ENCODE results near the gene VCL.
"Not testable (repeated sequence)": the region's sequence is repeated elsewhere in the genome, so short reads cannot be mapped to it uniquely, and the experiment has no call there.

Gene VCL

DNA sequence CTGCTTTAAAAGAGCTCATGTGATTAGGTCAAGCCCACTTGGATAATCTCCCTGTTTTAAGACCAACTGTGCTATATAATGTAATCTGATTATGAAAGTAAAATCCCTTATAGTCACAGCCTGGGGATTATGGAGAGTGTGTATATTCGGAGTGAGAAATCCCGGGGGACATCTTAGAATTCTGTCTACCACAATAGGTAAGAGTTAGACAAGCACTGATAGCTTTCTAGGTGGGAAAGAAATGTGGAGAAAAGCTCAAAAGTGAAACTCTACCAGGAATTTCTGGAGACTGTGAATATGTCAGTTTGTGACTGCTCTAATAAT, 2.9 kb upstream of the VCL start:
- no peaks in the 10 kb centered on the region for H3K27me3 ChIP-seq (replicated peaks in 2 of 5; ENCODE audit: control insufficient read depth in 4 of 5, insufficient read depth in 5 of 5, low read length in 4 of 5)
- ChIA-PET CTCF (interaction anchor here (0.7 to 4.0 kb wide), 13 partner anchors 10 to 146 kb away, joined by 3 to 19 read pairs (median 4); no protein-coding TSS in a partner anchor), POLR2A (no interaction called here)
- H3K36me3 ChIP-seq (ENCODE audit: control insufficient read depth in 4 of 4, insufficient read depth in 4 of 4, low read length in 3 of 4), result no peaks in the 10 kb centered on the region
- H3K27ac ChIP-seq (ENCODE audit: insufficient read depth in 1 of 2, low read depth in 1 of 2, low read length in 2 of 2, poor library complexity in 1 of 2, severe bottlenecking in 2 of 2), result no peak overlapping the region
- WGBS (ENCODE audit: insufficient coverage), result 100% methylated on average over 2 of the region's 2 CpGs
- DNase-seq, result no peak
- H3K9me3 ChIP-seq (ENCODE audit: control extremely low read depth in 1 of 5, control insufficient read depth in 4 of 5, insufficient read depth in 2 of 5, low read depth in 1 of 5, low read length in 4 of 5), result no peaks in the 10 kb centered on the region
- H3K4me1 ChIP-seq (ENCODE audit: control extremely low read depth in 1 of 4, control insufficient read depth in 4 of 4, insufficient read depth in 4 of 4, low read length in 3 of 4), result peaks cover 21 to 68% (median 46%) of the 10 kb centered on the region in 4 experiments
- no peak overlapping the region for H3K4me3 ChIP-seq (ENCODE audit: control insufficient read depth in 1 of 7, extremely low read depth in 1 of 7, insufficient read depth in 4 of 7, low read depth in 2 of 7, low read length in 6 of 7)

DNA sequence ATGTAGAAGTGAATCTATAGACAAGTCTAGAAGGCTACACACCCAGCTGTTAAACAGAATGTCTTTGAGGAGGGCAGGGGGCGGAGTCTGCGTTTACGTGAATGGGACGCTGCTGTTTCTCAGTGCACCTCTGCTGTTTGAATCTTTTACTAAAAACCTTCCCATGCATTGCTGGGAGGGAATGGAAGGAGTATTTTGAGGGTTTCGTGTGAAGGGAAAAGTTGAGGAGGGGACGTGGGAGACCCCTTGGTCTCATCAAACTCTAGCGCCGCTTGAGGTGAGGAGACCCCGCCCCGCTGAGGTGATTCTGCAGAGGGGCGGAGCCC, 492 bp upstream of the VCL start:
- ChIA-PET CTCF (interaction anchor here (1.0 to 2.1 kb wide), 2 partner anchors 38 to 54 kb away, joined by 3 to 4 read pairs; no protein-coding TSS in a partner anchor), POLR2A (interaction anchor here (0.5 to 0.7 kb wide), 2 partner anchors 52 to 60 kb away, joined by 3 read pairs; no protein-coding TSS in a partner anchor)
- H3K36me3 ChIP-seq (ENCODE audit: control insufficient read depth in 4 of 4, insufficient read depth in 4 of 4, low read length in 3 of 4), result no peaks in the 10 kb centered on the region
- H3K9me3 ChIP-seq (ENCODE audit: control extremely low read depth in 1 of 5, control insufficient read depth in 4 of 5, insufficient read depth in 2 of 5, low read depth in 1 of 5, low read length in 4 of 5), result no peaks in the 10 kb centered on the region
- peak; percentile 64 to 85 (median 84) for DNase-seq
- H3K27ac ChIP-seq (ENCODE audit: insufficient read depth in 1 of 2, low read depth in 1 of 2, low read length in 2 of 2, poor library complexity in 1 of 2, severe bottlenecking in 2 of 2), result peak overlapping the region; percentile 25 to 82
- H3K4me3 ChIP-seq (ENCODE audit: control insufficient read depth in 1 of 7, extremely low read depth in 1 of 7, insufficient read depth in 4 of 7, low read depth in 2 of 7, low read length in 6 of 7), result peak overlapping the region; percentile 74 to 97 (median 92)
- no peaks in the 10 kb centered on the region for H3K27me3 ChIP-seq (replicated peaks in 2 of 5; ENCODE audit: control insufficient read depth in 4 of 5, insufficient read depth in 5 of 5, low read length in 4 of 5)
- peaks cover 7 to 53% (median 38%) of the 10 kb centered on the region in 4 experiments for H3K4me1 ChIP-seq (ENCODE audit: control extremely low read depth in 1 of 4, control insufficient read depth in 4 of 4, insufficient read depth in 4 of 4, low read length in 3 of 4)
- WGBS (ENCODE audit: insufficient coverage), result 0% methylated on average over 5 of the region's 11 CpGs

DNA sequence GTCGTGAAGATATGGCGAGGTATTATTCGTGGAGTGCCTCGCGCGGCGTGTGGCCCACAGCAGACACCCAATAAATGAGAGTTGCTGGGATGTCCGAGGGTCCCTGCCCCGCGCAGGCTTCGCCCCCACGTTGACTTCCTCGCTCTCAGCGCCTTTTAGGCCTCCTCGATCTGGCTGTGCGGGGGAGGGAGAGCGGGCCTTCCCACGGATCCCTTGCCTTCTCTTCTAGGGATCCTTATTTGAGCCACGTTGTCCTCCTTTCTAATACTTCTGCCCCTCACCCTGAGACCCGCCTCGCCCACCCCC, 660 bp downstream of the VCL start:
- Histone ChIP-seq H3K27me3 (replicated peaks in 2 of 5; ENCODE audit: control insufficient read depth in 4 of 5, insufficient read depth in 5 of 5, low read length in 4 of 5) (no peaks in the 10 kb centered on the region), H3K27ac (ENCODE audit: insufficient read depth in 1 of 2, low read depth in 1 of 2, low read length in 2 of 2, poor library complexity in 1 of 2, severe bottlenecking in 2 of 2) (peak overlapping the region; percentile 33 to 82), H3K4me3 (ENCODE audit: control insufficient read depth in 1 of 7, extremely low read depth in 1 of 7, insufficient read depth in 4 of 7, low read depth in 2 of 7, low read length in 6 of 7) (peak overlapping the region; percentile 74 to 97 (median 92)), H3K36me3 (ENCODE audit: control insufficient read depth in 4 of 4, insufficient read depth in 4 of 4, low read length in 3 of 4) (no peaks in the 10 kb centered on the region), H3K4me1 (ENCODE audit: control extremely low read depth in 1 of 4, control insufficient read depth in 4 of 4, insufficient read depth in 4 of 4, low read length in 3 of 4) (peaks cover 3 to 42% (median 28%) of the 10 kb centered on the region in 4 experiments), H3K9me3 (ENCODE audit: control extremely low read depth in 1 of 5, control insufficient read depth in 4 of 5, insufficient read depth in 2 of 5, low read depth in 1 of 5, low read length in 4 of 5) (no peaks in the 10 kb centered on the region)
- no peak for DNase-seq
- WGBS (ENCODE audit: insufficient coverage), result 1% methylated on average over 19 of the region's 21 CpGs
- ChIA-PET CTCF (interaction anchor here (1.1 to 3.0 kb wide), 4 partner anchors 16 to 112 kb away, joined by 3 to 12 read pairs (median 6); no protein-coding TSS in a partner anchor), POLR2A (interaction anchor here (0.5 to 1.7 kb wide), 3 partner anchors 10 to 40 kb away, joined by 3 to 9 read pairs (median 3); no protein-coding TSS in a partner anchor)

DNA sequence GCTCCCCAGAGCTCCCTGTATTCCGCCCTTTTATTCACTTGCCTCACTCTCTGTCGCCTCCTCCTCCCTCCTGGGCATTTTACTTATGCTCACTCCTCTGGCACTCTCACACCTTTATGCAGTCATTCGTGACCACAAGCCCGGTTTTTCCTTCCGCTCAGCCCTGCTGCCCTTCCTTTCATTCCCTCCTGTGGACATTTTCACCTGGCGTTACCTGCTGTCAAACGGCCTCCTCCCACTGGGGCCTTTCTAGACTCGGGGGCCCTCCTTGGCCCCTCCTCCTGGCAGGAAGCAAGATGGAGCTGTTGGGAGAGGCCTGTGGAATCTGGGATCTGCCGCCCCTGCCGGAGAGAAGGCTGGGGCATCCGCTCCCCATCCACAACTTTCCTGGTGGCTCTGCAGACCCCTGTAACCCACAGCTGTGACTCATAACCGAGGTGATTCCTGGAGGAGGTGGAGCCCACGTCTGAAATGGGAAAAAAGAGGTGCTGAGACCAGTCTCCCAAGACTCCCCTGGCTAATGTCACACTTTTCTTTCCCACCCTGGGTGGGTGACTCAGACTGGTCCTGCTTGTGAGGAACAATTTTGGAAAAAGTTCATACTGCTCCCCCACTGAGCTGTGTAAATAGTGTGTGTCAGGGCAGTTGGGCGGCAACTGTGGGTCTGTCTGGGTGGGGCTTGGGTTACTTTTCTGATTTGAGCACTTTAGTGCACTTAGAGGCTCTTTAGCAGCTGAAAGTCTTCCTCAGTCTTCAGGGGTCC, 1.2 kb downstream of the VCL start:
- Histone ChIP-seq H3K4me1 (ENCODE audit: control extremely low read depth in 1 of 4, control insufficient read depth in 4 of 4, insufficient read depth in 4 of 4, low read length in 3 of 4) (peaks cover 2 to 42% (median 27%) of the 10 kb centered on the region in 4 experiments), H3K4me3 (ENCODE audit: control insufficient read depth in 1 of 7, extremely low read depth in 1 of 7, insufficient read depth in 4 of 7, low read depth in 2 of 7, low read length in 6 of 7) (peak overlapping the region; percentile 74 to 97 (median 92)), H3K27me3 (replicated peaks in 2 of 5; ENCODE audit: control insufficient read depth in 4 of 5, insufficient read depth in 5 of 5, low read length in 4 of 5) (no peaks in the 10 kb centered on the region), H3K27ac (ENCODE audit: insufficient read depth in 1 of 2, low read depth in 1 of 2, low read length in 2 of 2, poor library complexity in 1 of 2, severe bottlenecking in 2 of 2) (peak overlapping the region in 1 of 2 experiments; percentile 82), H3K36me3 (ENCODE audit: control insufficient read depth in 4 of 4, insufficient read depth in 4 of 4, low read length in 3 of 4) (no peaks in the 10 kb centered on the region), H3K9me3 (ENCODE audit: control extremely low read depth in 1 of 5, control insufficient read depth in 4 of 5, insufficient read depth in 2 of 5, low read depth in 1 of 5, low read length in 4 of 5) (no peaks in the 10 kb centered on the region)
- POLR2A ChIA-PET, result interaction anchor here (0.5 to 1.7 kb wide), 3 partner anchors 9 to 41 kb away, joined by 3 to 9 read pairs (median 3); no protein-coding TSS in a partner anchor
- DNase-seq, result no peak
- CTCF ChIA-PET, result interaction anchor here (1.0 to 3.0 kb wide), 10 partner anchors 9 to 120 kb away, joined by 3 to 12 read pairs (median 6); no protein-coding TSS in a partner anchor
- WGBS (ENCODE audit: insufficient coverage), result 13% methylated on average over 8 of the region's 14 CpGs

DNA sequence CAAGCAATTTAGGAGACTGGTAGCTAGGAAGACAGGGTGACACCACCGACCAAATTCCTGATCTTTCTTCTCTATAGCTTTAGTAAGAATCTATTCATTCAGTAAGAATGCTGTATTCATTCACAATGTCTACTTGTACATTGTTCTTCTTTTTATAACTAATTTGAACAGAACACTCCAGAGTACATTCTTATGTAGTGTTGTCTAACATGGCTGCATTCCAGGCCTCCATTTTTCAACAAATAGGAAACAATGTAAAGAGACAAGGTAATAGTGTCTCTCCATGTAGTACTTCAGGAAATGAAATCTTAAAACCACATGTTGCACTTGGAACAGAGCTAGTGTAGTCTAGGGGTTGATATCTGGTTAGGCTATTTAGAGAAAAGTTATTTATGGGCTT, 1.8 kb downstream of the VCL start:
- DNase-seq, result no peak
- ChIA-PET POLR2A (interaction anchor here (1.0 to 1.7 kb wide), 2 partner anchors 9 to 41 kb away, joined by 3 to 9 read pairs; no protein-coding TSS in a partner anchor), CTCF (interaction anchor here (1.0 to 3.0 kb wide), 10 partner anchors 9 to 120 kb away, joined by 3 to 12 read pairs (median 6); no protein-coding TSS in a partner anchor)
- H3K36me3 ChIP-seq (ENCODE audit: control insufficient read depth in 4 of 4, insufficient read depth in 4 of 4, low read length in 3 of 4), result no peaks in the 10 kb centered on the region
- H3K9me3 ChIP-seq (ENCODE audit: control extremely low read depth in 1 of 5, control insufficient read depth in 4 of 5, insufficient read depth in 2 of 5, low read depth in 1 of 5, low read length in 4 of 5), result no peaks in the 10 kb centered on the region
- peak overlapping the region in 1 of 2 experiments; percentile 82 for H3K27ac ChIP-seq (ENCODE audit: insufficient read depth in 1 of 2, low read depth in 1 of 2, low read length in 2 of 2, poor library complexity in 1 of 2, severe bottlenecking in 2 of 2)
- H3K27me3 ChIP-seq (replicated peaks in 2 of 5; ENCODE audit: control insufficient read depth in 4 of 5, insufficient read depth in 5 of 5, low read length in 4 of 5), result no peaks in the 10 kb centered on the region
- H3K4me3 ChIP-seq (ENCODE audit: control insufficient read depth in 1 of 7, extremely low read depth in 1 of 7, insufficient read depth in 4 of 7, low read depth in 2 of 7, low read length in 6 of 7), result peak overlapping the region in 6 of 7 experiments; percentile 74 to 97 (median 92)
- peaks cover 2 to 39% (median 26%) of the 10 kb centered on the region in 4 experiments for H3K4me1 ChIP-seq (ENCODE audit: control extremely low read depth in 1 of 4, control insufficient read depth in 4 of 4, insufficient read depth in 4 of 4, low read length in 3 of 4)
- WGBS (ENCODE audit: insufficient coverage), result no CpG with 5 or more reads among the region's 1 CpG

DNA sequence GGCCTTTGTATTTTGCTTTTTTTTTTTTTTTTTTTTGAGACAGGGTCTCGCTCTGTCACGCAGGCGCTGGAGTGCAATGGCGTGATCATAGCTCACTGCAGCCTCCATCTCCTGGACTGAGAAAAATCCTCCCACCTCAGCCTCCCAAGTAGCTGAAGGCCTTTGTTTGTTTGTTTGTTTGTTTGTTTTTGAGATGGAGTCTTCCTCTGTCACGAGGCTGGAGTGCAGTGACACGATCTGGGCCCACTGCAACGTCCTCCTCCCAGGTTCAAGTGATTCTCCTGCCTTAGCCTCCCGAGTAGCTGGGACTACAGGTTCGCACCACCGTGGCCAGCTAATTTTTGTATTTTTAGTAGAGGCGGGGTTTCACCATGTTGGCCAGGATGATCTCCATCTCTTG, 2.3 kb downstream of the VCL start:
- not testable (repeated sequence) for H3K36me3 ChIP-seq (ENCODE audit: control insufficient read depth in 4 of 4, insufficient read depth in 4 of 4, low read length in 3 of 4); H3K27me3 ChIP-seq (replicated peaks in 2 of 5; ENCODE audit: control insufficient read depth in 4 of 5, insufficient read depth in 5 of 5, low read length in 4 of 5); H3K9me3 ChIP-seq (ENCODE audit: control extremely low read depth in 1 of 5, control insufficient read depth in 4 of 5, insufficient read depth in 2 of 5, low read depth in 1 of 5, low read length in 4 of 5); H3K27ac ChIP-seq (ENCODE audit: insufficient read depth in 1 of 2, low read depth in 1 of 2, low read length in 2 of 2, poor library complexity in 1 of 2, severe bottlenecking in 2 of 2); DNase-seq
- ChIA-PET POLR2A (interaction anchor here (0.5 to 1.7 kb wide), 2 partner anchors 8 to 21 kb away, joined by 3 to 9 read pairs; no protein-coding TSS in a partner anchor), CTCF (interaction anchor here (0.7 to 3.0 kb wide), 9 partner anchors 7 to 121 kb away, joined by 3 to 12 read pairs (median 6); no protein-coding TSS in a partner anchor)
- Histone ChIP-seq H3K4me3 (ENCODE audit: control insufficient read depth in 1 of 7, extremely low read depth in 1 of 7, insufficient read depth in 4 of 7, low read depth in 2 of 7, low read length in 6 of 7) (peak overlapping the region in 1 of 7 experiments; percentile 97), H3K4me1 (ENCODE audit: control extremely low read depth in 1 of 4, control insufficient read depth in 4 of 4, insufficient read depth in 4 of 4, low read length in 3 of 4) (peaks cover 2 to 35% (median 25%) of the 10 kb centered on the region in 4 experiments)
- 98% methylated on average over 7 of the region's 11 CpGs for WGBS (ENCODE audit: insufficient coverage)
